GM13977 (cell line): ENCODE results near the gene MYBPC2.

Experiments
- DNase-seq: peaks from one replicate; pipeline ENCODE4 v3.0.0; 2012; ENCODE audit warnings: low spot score
- in situ Hi-C: fragments of 300-500 bp; cut with MboI; formaldehyde crosslinking; loops from one replicate; pipeline ENCODE4 v1.12.0; 2022; ENCODE audit warnings: low sequenced_read_pairs, low pct_unique_long_range_greater_than_20kb, mixed read lengths, inconsistent platforms; ENCODE audit not compliant: unreplicated experiment
- TF ChIP-seq, protein P1 (sequence below): IDR thresholded peaks from 2 replicates; pipeline ENCODE4 v1.5.1; 2012; ENCODE audit warnings: mild to moderate bottlenecking, control low read depth; ENCODE audit not compliant: insufficient read depth; ENCODE audit errors: extremely low read depth, missing control alignments

MYBPC2 gene

DNA sequence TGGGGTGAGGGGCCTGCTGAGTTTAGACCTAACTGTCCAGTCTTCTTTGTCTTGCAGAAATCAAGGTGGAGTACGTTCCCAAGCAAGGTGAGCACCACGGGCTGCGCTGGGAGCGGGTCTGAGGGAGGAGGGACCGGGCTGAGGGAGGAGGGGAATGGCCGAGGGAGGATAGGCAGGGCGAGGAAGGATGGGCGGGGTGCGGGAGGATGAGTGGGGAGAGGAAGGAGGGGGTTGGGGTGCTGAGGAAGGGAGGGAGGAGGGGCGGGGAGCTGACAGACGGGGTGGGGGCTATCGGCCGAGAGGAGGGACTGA is 18.5 kb downstream of the MYBPC2 start:
- TF ChIP-seq, protein P1, sequence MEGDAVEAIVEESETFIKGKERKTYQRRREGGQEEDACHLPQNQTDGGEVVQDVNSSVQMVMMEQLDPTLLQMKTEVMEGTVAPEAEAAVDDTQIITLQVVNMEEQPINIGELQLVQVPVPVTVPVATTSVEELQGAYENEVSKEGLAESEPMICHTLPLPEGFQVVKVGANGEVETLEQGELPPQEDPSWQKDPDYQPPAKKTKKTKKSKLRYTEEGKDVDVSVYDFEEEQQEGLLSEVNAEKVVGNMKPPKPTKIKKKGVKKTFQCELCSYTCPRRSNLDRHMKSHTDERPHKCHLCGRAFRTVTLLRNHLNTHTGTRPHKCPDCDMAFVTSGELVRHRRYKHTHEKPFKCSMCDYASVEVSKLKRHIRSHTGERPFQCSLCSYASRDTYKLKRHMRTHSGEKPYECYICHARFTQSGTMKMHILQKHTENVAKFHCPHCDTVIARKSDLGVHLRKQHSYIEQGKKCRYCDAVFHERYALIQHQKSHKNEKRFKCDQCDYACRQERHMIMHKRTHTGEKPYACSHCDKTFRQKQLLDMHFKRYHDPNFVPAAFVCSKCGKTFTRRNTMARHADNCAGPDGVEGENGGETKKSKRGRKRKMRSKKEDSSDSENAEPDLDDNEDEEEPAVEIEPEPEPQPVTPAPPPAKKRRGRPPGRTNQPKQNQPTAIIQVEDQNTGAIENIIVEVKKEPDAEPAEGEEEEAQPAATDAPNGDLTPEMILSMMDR: no peak
- in situ Hi-C loops: no loop called here
- DNase-seq: no peak

DNA sequence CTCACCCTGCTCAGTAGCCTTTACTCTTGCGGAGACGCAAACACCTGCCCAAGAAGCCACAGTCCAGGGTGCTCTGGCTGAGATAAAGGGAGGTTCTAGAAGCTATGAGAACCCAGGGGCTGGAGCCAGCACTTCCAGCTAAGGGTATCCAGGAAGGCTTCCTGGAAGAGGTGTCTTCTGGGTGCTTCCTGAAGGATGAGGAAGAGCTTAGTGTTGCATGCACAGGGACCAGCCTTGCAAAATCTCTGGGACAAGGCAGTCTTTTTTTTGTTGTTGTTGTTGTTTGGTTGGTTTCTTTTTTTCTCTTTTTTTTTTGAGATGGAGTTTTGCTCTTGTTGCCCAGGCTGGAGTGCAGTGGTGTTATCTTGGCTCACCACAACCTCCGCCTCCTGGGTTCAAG is 20.6 kb downstream of the MYBPC2 start:
- in situ Hi-C loops: no loop called here
- TF ChIP-seq, protein P1: no peak
- DNase-seq: no peak

DNA sequence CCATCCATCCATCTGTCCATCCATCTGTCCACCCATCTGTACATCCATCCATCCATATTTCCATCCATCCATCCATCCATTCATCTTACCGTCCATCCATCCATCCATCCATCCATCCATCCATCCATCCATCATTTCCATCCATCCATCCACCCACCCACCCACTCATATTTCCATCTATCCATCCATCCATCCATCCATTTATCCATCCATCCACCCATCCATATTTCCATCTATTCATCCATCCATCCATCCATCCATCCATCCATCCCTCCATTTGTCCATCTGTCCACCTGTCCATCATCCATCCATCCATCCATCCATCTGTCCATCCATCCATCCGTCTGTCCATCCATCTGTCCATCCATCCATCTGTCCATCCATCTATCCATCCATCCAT is 23.3 kb downstream of the MYBPC2 start:
- TF ChIP-seq, protein P1: no peak
- DNase-seq: no peak
- in situ Hi-C loops: no loop called here

DNA sequence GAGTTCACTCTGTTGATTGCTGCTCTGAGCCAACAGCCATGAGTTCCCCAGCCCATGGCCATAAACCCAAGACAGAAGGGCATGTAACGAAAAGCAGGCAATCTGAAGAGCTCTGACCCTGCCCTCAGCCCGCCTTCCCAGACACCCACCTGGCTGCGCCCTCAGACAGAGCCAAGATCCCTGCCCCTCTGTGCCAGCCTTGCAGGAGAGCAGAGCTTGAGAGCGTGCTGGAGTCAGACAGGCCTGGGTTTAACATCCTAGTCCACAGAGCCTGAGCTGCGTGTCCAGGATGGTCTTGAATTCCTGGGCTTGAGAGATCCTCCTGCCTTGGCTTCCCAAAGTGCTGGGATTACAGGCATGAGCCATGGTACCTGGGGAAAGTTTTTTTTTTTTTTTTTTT is 24.6 kb downstream of the MYBPC2 start:
- no peak for DNase-seq
- TF ChIP-seq, protein P1: no peak

DNA sequence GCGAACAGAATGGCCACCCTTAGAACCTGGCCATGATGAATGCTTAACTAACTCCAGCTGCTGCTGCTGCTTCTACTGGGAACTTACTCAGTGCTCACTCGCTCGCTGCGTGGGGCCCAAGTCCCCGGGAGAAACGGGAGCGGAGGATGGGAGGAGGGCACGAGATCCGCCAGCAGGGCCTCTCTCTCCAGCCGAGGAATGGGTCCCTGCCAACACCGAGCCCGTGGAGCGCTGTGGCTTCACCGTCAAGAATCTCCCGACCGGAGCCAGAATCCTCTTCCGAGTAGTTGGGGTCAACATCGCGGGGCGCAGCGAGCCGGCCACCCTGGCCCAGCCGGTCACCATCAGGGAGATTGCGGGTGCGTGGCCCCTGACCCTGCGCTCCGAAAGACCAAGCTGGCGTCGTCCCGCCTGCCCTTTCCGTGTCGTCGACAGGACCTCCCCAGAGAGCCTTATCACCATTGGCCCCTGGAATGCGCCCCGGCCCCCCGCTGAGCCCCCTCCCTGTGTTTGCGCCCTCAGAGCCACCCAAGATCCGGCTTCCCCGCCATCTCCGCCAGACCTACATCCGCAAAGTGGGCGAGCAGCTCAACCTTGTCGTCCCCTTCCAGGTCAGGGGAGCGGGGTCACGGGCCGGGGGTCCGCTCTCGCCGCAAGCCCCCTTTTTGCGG is 25.8 kb downstream of the MYBPC2 start:
- DNase-seq: no peak
- in situ Hi-C loops: no loop called here
- TF ChIP-seq, protein P1: no peak

More for the DNA sequence above, 24.6 kb downstream of the MYBPC2 start:
- in situ Hi-C loops: no loop called here

DNA sequence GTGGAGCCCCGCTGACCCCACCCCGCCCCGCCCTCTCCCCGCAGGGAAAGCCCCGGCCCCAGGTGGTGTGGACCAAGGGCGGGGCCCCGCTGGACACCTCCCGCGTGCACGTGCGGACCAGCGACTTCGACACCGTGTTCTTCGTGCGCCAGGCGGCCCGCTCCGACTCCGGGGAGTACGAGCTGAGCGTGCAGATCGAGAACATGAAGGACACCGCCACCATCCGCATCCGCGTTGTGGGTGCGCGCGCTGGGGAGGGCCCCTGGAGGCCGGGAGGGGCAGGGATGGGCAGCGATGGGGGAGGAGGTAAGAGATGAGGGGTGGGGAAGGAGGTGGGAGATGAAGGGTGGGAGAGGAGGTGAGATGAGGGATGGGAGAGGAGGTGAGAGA is 26.4 kb downstream of the MYBPC2 start:
- in situ Hi-C loops: no loop called here
- DNase-seq: no peak
- TF ChIP-seq, protein P1: no peak
